HG02884 (cell line): ENCODE measurements around the gene SSR1.
"Not testable (repeated sequence)": the region's sequence is repeated elsewhere in the genome, so short reads cannot be mapped to it uniquely, and the experiment has no call there.

Source experiments
- ATAC-seq: cut with Tn5 transposase; IDR thresholded peaks from one replicate; pipeline ENCODE4 v1.9.1; 2021; ENCODE audit warnings: mild to moderate bottlenecking, moderate library complexity; ENCODE audit not compliant: unreplicated experiment

The SSR1 gene

GRCh38 chr6:7319406-7319805, 6.4 kb upstream of the SSR1 start:
- not testable (repeated sequence) for ATAC-seq

- ATAC-seq = no peak
These were observed 4.5 kb upstream of the SSR1 start for GRCh38 chr6:7317538-7317937.

GRCh38 chr6:7316658-7317533, 3.9 kb upstream of the SSR1 start:
- ATAC-seq = no peak

- no peak for ATAC-seq
These were observed 3.0 kb upstream of the SSR1 start for GRCh38 chr6:7315948-7316365.

GRCh38 chr6:7315087-7315947, 2.3 kb upstream of the SSR1 start:
- ATAC-seq = not testable (repeated sequence)

GRCh38 chr6:7314414-7314813, 1.4 kb upstream of the SSR1 start:
- no peak for ATAC-seq

- ATAC-seq = no peak
These were observed 636 bp upstream of the SSR1 start for GRCh38 chr6:7313505-7314165.

GRCh38 chr6:7311917-7312615, 933 bp downstream of the SSR1 start:
- ATAC-seq = no peak

- no peak for ATAC-seq
These were observed 1.8 kb downstream of the SSR1 start for GRCh38 chr6:7311176-7311575.

GRCh38 chr6:7309050-7309449, 3.9 kb downstream of the SSR1 start:
- ATAC-seq = no peak

- no peak for ATAC-seq
These were observed 5.5 kb downstream of the SSR1 start for GRCh38 chr6:7307533-7307932.

- no peak for ATAC-seq
These were observed 8.2 kb downstream of the SSR1 start for GRCh38 chr6:7304821-7305220.

GRCh38 chr6:7301702-7302101, 11.3 kb downstream of the SSR1 start:
- ATAC-seq = no peak

- no peak for ATAC-seq
These were observed 12.1 kb downstream of the SSR1 start for GRCh38 chr6:7300926-7301325.

- ATAC-seq = no peak
These were observed 14.9 kb downstream of the SSR1 start for GRCh38 chr6:7298113-7298512.

- no peak for ATAC-seq
These were observed 16.4 kb downstream of the SSR1 start for GRCh38 chr6:7296602-7297001.

- ATAC-seq = no peak
These were observed 17.1 kb downstream of the SSR1 start for GRCh38 chr6:7295916-7296315.

- ATAC-seq = no peak
These were observed 20.3 kb downstream of the SSR1 start for GRCh38 chr6:7292596-7293255.

GRCh38 chr6:7290079-7290478, 22.9 kb downstream of the SSR1 start:
- no peak for ATAC-seq

GRCh38 chr6:7285416-7285815, 27.6 kb downstream of the SSR1 start:
- no peak for ATAC-seq
